HEK293T (cell line): ENCODE measurements around the gene RPS6KA5.

ENCODE experiments used
- CTCF ChIA-PET: fragments of 350-600 bp; formaldehyde crosslinking; extraction: SDS; loops from one replicate; lab custom pipeline; 2021; ENCODE audit warnings: antibody characterized with exemption, inconsistent platforms; lab: Yijun Ruan, JAX
- POLR2A ChIA-PET: fragments of 350-600 bp; formaldehyde crosslinking; extraction: SDS; loops from one replicate; lab custom pipeline; 2020; ENCODE audit warnings: antibody characterized with exemption, inconsistent platforms; lab: Yijun Ruan, JAX
- DNase-seq: peaks from one replicate; pipeline ENCODE4 v3.0.0; 2012; ENCODE audit warnings: mixed read lengths; ENCODE audit errors: extremely low spot score
- ARNT ChIP-seq: fragments of 450-650 bp; IDR thresholded peaks from 2 replicates; pipeline ENCODE4 v1.6.1; 2017; ENCODE audit warnings: mild to moderate bottlenecking
- BHLHE40 ChIP-seq: fragments of 450-650 bp; IDR thresholded peaks from 2 replicates; pipeline ENCODE4 v1.6.1; 2016; ENCODE audit warnings: mild to moderate bottlenecking, moderate library complexity, borderline replicate concordance
- CTBP1 ChIP-seq: fragments of 450-650 bp; IDR thresholded peaks from 2 replicates; pipeline ENCODE4 v1.6.1; 2016; ENCODE audit warnings: borderline replicate concordance
- ELF4 ChIP-seq: fragments of 450-650 bp; IDR thresholded peaks from 2 replicates; pipeline ENCODE4 v1.6.1; 2017; ENCODE audit warnings: antibody characterized with exemption
- FOXA1 ChIP-seq: fragments of 450-650 bp; IDR thresholded peaks from 2 replicates; pipeline ENCODE4 v1.6.1; 2016; ENCODE audit warnings: mild to moderate bottlenecking
- FOXK2 ChIP-seq: fragments of 450-650 bp; IDR thresholded peaks from 2 replicates; pipeline ENCODE4 v1.6.1; 2016; ENCODE audit warnings: mild to moderate bottlenecking
- FOXM1 ChIP-seq: fragments of 450-650 bp; IDR thresholded peaks from 2 replicates; pipeline ENCODE4 v1.6.1; 2017; ENCODE audit warnings: mild to moderate bottlenecking, borderline replicate concordance
- HDGF ChIP-seq: fragments of 450-650 bp; IDR thresholded peaks from 2 replicates; pipeline ENCODE4 v1.6.1; 2017; ENCODE audit warnings: antibody characterized with exemption, borderline replicate concordance
- L3MBTL2 ChIP-seq: fragments of 450-650 bp; conservative IDR thresholded peaks from 2 replicates; pipeline ENCODE4 v1.6.1; 2016; ENCODE audit warnings: mild to moderate bottlenecking
- LEF1 ChIP-seq: fragments of 450-650 bp; IDR thresholded peaks from 2 replicates; pipeline ENCODE4 v1.6.1; 2017; ENCODE audit warnings: mild to moderate bottlenecking, borderline replicate concordance
- NFRKB ChIP-seq: fragments of 450-650 bp; IDR thresholded peaks from 2 replicates; pipeline ENCODE4 v1.6.1; 2016; ENCODE audit warnings: mild to moderate bottlenecking, moderate library complexity
- SP1 ChIP-seq: fragments of 450-650 bp; IDR thresholded peaks from 2 replicates; pipeline ENCODE4 v1.6.1; 2017
- SUZ12 ChIP-seq: fragments of 450-650 bp; IDR thresholded peaks from 2 replicates; pipeline ENCODE4 v1.6.1; 2016; ENCODE audit warnings: mild to moderate bottlenecking
- TARDBP ChIP-seq: fragments of 450-650 bp; IDR thresholded peaks from 2 replicates; pipeline ENCODE4 v1.6.1; 2016
- ZNF384 ChIP-seq: fragments of 450-650 bp; IDR thresholded peaks from 2 replicates; pipeline ENCODE4 v1.6.1; 2016
- TF ChIP-seq, protein P1 (sequence below): fragments of 450-650 bp; IDR thresholded peaks from 2 replicates; pipeline ENCODE4 v1.6.1; 2016

Gene RPS6KA5

DNA sequence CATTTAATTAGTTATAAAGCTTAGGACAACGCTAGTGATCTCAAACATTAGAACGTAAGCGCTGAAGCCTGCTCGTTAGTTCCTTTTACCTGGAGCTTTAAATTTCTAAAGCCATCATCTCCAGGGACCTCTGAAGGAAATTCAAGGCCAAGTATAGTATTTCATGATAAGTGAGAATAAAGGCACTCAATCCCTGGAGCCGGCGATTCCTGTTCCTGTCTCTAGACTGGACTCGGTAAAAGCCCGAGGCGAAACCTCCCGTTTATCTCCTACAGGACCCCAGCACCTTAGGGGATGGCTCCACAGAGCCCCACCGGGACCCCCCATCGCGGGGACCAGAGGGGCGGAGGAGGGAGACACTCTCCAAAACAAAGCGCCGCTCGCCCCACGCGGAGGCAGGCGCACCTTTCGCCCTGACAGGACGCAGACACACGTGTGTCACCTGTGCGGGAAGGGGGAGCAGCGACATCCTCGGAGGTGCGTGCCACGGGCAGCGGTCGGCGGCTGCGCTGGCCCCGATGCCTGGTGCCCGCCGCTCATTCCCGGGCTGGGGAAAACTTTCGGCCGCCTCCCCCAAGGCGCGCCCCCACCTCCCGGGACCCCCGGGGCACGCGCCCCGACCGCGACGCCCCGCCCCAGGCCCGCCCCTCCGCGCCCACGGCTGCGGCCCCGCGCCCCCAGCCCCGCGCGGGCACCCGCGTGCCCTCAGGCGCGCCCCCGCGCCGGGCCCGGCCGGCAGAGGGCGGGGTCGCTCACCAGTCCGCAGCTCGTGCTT is 678 bp downstream of the RPS6KA5 start:
- ChIA-PET POLR2A (interaction anchor here (0.6 to 2.8 kb wide), 9 partner anchors 12 to 157 kb away, joined by 3 to 30 read pairs (median 4); partner anchors contain the start of gene DGLUCY), CTCF (no interaction called here)
- no peak for TF ChIP-seq ARNT
- TF ChIP-seq TARDBP = no peak
- no peak for TF ChIP-seq SUZ12
- TF ChIP-seq FOXM1 = no peak
- no peak for TF ChIP-seq NFRKB
- no peak for TF ChIP-seq HDGF
- no peak for TF ChIP-seq BHLHE40
- no peak for TF ChIP-seq L3MBTL2
- TF ChIP-seq LEF1 = no peak
- no peak for TF ChIP-seq ZNF384
- TF ChIP-seq FOXK2 = no peak
- TF ChIP-seq ELF4 = no peak
- TF ChIP-seq CTBP1 = no peak
- TF ChIP-seq, protein P1, sequence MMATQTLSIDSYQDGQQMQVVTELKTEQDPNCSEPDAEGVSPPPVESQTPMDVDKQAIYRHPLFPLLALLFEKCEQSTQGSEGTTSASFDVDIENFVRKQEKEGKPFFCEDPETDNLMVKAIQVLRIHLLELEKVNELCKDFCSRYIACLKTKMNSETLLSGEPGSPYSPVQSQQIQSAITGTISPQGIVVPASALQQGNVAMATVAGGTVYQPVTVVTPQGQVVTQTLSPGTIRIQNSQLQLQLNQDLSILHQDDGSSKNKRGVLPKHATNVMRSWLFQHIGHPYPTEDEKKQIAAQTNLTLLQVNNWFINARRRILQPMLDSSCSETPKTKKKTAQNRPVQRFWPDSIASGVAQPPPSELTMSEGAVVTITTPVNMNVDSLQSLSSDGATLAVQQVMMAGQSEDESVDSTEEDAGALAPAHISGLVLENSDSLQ = no peak
- TF ChIP-seq SP1 = no peak
- no peak for TF ChIP-seq FOXA1
- peak; percentile 55 for DNase-seq

DNA sequence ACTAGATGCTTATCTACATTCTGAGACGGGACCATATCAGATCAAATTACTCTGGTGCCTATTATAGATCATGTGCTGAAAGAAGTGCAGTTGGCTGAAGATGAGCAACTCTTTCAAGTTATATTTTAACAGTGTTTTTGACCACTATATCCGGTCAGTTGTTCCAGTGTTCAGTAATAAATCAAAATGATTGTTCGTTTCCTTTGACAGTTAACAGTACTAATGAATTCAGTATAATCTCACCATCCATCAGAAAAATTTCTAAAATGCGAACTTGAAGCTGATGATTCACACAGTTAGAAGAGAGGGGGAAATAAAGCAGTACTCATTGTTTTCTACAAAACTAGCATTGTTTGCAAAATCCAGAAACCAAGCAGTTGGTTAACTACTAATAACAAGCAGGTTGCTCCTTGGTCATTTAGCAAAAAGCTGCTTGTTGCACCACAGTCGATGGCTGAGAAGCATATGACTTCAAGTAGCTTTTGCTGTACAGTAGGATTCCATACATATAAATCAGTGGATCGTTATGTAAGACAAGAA is 2.3 kb downstream of the RPS6KA5 start:
- DNase-seq = no peak
- ChIA-PET POLR2A (no interaction called here), CTCF (interaction anchor here (0.8 kb wide), 1 partner anchor 148 kb away, joined by 3 read pairs; no protein-coding TSS in a partner anchor)
- no peak for TF ChIP-seq ARNT
- TF ChIP-seq TARDBP = no peak
- TF ChIP-seq BHLHE40 = no peak
- no peak for TF ChIP-seq SUZ12
- no peak for TF ChIP-seq SP1
- TF ChIP-seq, protein P1 = peak; percentile 79

DNA sequence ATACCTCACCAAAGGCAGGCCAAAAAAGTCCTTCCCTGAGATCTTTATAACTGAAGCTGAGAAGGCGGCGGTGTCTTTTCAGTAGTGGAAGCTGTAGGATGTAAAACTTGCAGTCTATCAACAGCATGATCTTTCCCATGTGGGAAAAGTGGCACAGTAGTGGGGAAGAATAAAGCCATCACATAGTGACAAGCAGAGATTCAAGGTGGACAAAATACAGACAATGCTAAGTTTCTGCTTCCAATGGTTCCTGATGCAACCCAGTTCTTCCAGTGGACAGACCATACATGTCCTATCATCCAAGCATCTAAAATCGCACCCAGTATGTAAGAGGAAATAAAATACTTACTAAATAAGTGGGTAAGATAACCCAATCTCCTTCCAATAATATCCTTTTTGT is 4.1 kb downstream of the RPS6KA5 start:
- CTCF ChIA-PET = no interaction called here
- POLR2A ChIA-PET = no interaction called here
- DNase-seq = no peak
- no peak for TF ChIP-seq HDGF
- TF ChIP-seq NFRKB = no peak
- TF ChIP-seq SP1 = no peak
- no peak for TF ChIP-seq BHLHE40
- TF ChIP-seq L3MBTL2 = no peak
- no peak for TF ChIP-seq CTBP1
- TF ChIP-seq, protein P1 = no peak

DNA sequence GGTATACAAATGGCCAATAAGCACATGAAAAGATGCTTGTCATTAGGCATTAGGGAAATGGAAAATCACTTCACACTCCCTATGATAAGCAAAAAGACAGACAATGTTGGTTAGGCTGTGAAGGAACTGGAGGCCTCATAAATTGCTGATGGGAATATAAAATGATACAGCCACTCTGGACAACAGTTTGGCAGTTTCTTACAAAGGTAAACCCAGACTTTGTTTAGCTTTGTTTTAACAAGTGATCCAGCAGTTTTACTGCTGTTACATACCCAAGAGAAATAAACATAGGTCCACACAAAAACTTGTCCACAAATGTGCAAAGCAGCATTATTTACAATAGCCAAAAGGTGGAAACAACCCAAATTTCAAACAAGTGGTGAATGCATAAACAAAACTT is 5.4 kb downstream of the RPS6KA5 start:
- ChIA-PET CTCF (no interaction called here), POLR2A (no interaction called here)
- TF ChIP-seq CTBP1 (no peak), FOXA1 (no peak), LEF1 (no peak), NFRKB (no peak), FOXK2 (no peak), FOXM1 (no peak), ARNT (no peak), SUZ12 (no peak), TARDBP (no peak), ZNF384 (no peak)
- no peak for DNase-seq

DNA sequence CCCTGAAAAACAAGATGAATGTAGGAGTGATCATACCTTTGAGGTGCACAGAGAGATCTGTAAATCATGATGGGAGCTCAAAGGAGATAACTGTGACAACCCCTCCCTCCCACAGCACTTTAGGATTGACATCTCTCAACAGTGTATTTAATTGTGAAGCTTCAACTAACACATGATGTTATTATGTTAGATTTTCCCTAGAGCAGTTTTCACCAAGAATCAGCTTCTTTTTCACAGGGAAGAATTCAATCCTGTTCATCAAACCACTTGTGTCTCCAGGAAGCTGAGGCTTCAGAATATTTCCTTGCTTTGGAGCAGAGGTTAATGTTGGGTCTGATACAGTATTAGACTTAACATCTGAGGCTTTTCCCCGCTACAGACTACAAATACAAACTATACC is 11.8 kb downstream of the RPS6KA5 start:
- ChIA-PET POLR2A (interaction anchor here (1.8 kb wide), 1 partner anchor 12 kb away, joined by 6 read pairs; the partner anchor contains the start of gene RPS6KA5), CTCF (interaction anchor here (1.2 kb wide), 1 partner anchor 12 kb away, joined by 4 read pairs; no protein-coding TSS in a partner anchor)
- TF ChIP-seq TARDBP (no peak), FOXK2 (no peak), ARNT (no peak), CTBP1 (no peak), SUZ12 (no peak), LEF1 (no peak), L3MBTL2 (no peak), ZNF384 (no peak)
- DNase-seq = no peak

GRCh38 chr14:91048265-91048664 is 12.2 kb downstream of the RPS6KA5 start:
- POLR2A ChIA-PET = interaction anchor here (1.8 kb wide), 1 partner anchor 13 kb away, joined by 6 read pairs; the partner anchor contains the start of gene RPS6KA5
- no peak for TF ChIP-seq ELF4
- TF ChIP-seq, protein P1 = no peak
- no peak for TF ChIP-seq FOXK2
- TF ChIP-seq LEF1 = no peak
- TF ChIP-seq FOXM1 = no peak
- no peak for DNase-seq
- CTCF ChIA-PET = interaction anchor here (1.2 kb wide), 1 partner anchor 13 kb away, joined by 4 read pairs; no protein-coding TSS in a partner anchor
